SK-N-MC (cell line): ENCODE data around the gene PRR15L.

ENCODE experiments used
- EZH2 ChIP-seq: fragments of 200-600 bp; sonication (generic); IDR thresholded peaks from one replicate; pipeline ENCODE4 v1.6.1; 2017; ENCODE audit warnings: antibody characterized with exemption
- FOXP2 ChIP-seq: optimal IDR thresholded peaks from 2 replicates; pipeline ENCODE3; 2011; ENCODE audit warnings: mild to moderate bottlenecking, moderate library complexity; ENCODE audit not compliant: insufficient read depth; ENCODE audit errors: extremely low read length, control extremely low read depth
- POLR2AphosphoS5 ChIP-seq: IDR thresholded peaks from 2 replicates; pipeline ENCODE4 v1.6.1; 2012; ENCODE audit warnings: mild to moderate bottlenecking, low read depth, low read length, borderline replicate concordance

DNA sequence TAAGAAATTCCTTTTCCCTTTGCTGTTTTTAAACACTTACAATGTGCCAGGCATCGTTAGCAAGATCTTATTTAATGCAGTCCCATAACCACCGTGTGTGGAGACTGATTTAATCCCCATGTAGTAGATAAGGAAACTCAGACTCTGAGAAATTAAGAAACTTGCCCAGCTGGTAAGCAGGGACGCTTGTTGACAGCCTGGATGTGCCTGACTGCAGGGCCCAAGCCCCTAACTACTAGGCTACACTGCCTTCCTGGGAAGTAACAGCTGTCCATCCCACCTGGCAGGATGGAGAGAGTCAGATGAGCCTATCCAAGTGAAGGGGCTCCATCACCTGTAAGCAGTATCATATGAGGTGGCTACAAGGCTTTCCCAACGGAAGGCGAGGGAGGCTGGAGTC, 36.3 kb upstream of the PRR15L start:
- TF ChIP-seq EZH2 = no peak
- TF ChIP-seq FOXP2 = no peak
- TF ChIP-seq POLR2AphosphoS5 = no peak
